DND-41 (cell line): ENCODE results near the gene JPH3.
"Not testable (repeated sequence)": the region's sequence is repeated elsewhere in the genome, so short reads cannot be mapped to it uniquely, and the experiment has no call there.

ENCODE experiments used
- ATAC-seq: fragments of 200-7000 bp; cut with Tn5 transposase; 3 replicates; pipeline ENCODE4 v1.9.1; 2021; ENCODE audit warnings: low read depth; ENCODE audit not compliant: insufficient read depth
- DNase-seq: peaks from one replicate; pipeline ENCODE4 v3.0.0-alpha.2; 2020
- H2AFZ ChIP-seq: 2 replicates; pipeline ENCODE4 v1.6.0; 2012; ENCODE audit warnings: low read depth, low read length
- H3K27ac ChIP-seq: 2 replicates; pipeline ENCODE4 v1.5.1; 2012; ENCODE audit warnings: low read length, inconsistent platforms
- H3K27me3 ChIP-seq: fragments of 200-600 bp; sonication (generic); 2 replicates; pipeline ENCODE4 v1.6.0; 2012; ENCODE audit warnings: low read length, mild to moderate bottlenecking, inconsistent platforms; ENCODE audit not compliant: insufficient read depth, poor library complexity
- H3K36me3 ChIP-seq: 2 replicates; pipeline ENCODE4 v1.5.1; 2012; ENCODE audit warnings: low read length, inconsistent platforms; ENCODE audit not compliant: insufficient read depth
- H3K4me1 ChIP-seq: 2 replicates; pipeline ENCODE4 v1.5.1; 2012; ENCODE audit warnings: mild to moderate bottlenecking, low read length; ENCODE audit not compliant: insufficient read depth
- H3K4me2 ChIP-seq: 2 replicates; pipeline ENCODE4 v1.6.0; 2012; ENCODE audit warnings: mild to moderate bottlenecking, moderate library complexity, low read length, inconsistent platforms; ENCODE audit not compliant: insufficient read depth
- H3K4me3 ChIP-seq, 2 experiments: fragments of 200-600 bp in 1 of 2; shearing (Covaris generic) in 1 of 2; 2 replicates each; pipeline ENCODE4 v1.5.1; 2012 to 2016; ENCODE audit warnings: inconsistent platforms in 2 of 2, low read length in 2 of 2, mild to moderate bottlenecking in 2 of 2, low read depth in 1 of 2, moderate library complexity in 1 of 2
- H3K79me2 ChIP-seq: 2 replicates; pipeline ENCODE4 v1.6.0; 2012; ENCODE audit warnings: low read length, inconsistent platforms; ENCODE audit not compliant: insufficient read depth
- H3K9ac ChIP-seq: 2 replicates; pipeline ENCODE4 v1.6.0; 2012; ENCODE audit warnings: low read depth, mild to moderate bottlenecking, inconsistent platforms, low read length, moderate library complexity
- H3K9me3 ChIP-seq: 2 replicates; pipeline ENCODE4 v1.5.1; 2012; ENCODE audit warnings: low read length, moderate library complexity, mild to moderate bottlenecking, inconsistent platforms; ENCODE audit not compliant: insufficient read depth, severe bottlenecking
- H4K20me1 ChIP-seq: 2 replicates; pipeline ENCODE4 v1.6.0; 2012; ENCODE audit warnings: low read length; ENCODE audit not compliant: insufficient read depth
- EZH2 ChIP-seq: IDR thresholded peaks from 3 replicates; pipeline ENCODE4 v1.6.1; 2012; ENCODE audit warnings: borderline replicate concordance, low read depth, mild to moderate bottlenecking, moderate library complexity, low read length, inconsistent platforms; ENCODE audit not compliant: severe bottlenecking
- TF ChIP-seq, protein P1 (sequence below): IDR thresholded peaks from 2 replicates; pipeline ENCODE4 v1.5.1; 2012; ENCODE audit warnings: borderline replicate concordance, low read length, moderate library complexity, mild to moderate bottlenecking; ENCODE audit not compliant: poor library complexity, severe bottlenecking; ENCODE audit errors: extremely low read depth

The JPH3 gene

DNA sequence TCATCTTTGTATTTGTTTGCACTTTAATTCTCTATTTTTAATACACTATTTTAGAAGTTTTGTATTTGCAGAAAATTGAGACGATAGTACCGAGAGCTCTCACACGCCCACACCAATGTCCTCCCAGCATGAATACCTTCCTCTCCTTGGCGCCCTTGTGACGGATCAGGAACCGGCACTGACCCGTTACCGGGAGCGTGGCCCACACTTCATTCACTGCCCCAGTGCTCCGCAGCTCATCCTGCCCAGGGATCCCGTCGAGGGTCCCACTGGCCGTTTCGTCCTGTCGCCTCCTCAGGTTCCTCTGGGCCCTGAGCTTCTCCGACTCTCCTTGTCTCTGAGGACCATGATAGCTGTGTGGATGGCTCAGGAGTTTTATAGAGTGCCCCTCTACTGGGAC is 112.9 kb downstream of the JPH3 start:
- H3K9ac ChIP-seq: no peak overlapping the region
- no peak overlapping the region for H3K4me2 ChIP-seq
- ATAC-seq (no peak), DNase-seq (no peak)
- H3K27me3 ChIP-seq: no peaks in the 10 kb centered on the region
- no peak overlapping the region for H3K27ac ChIP-seq
- no peak overlapping the region for H2AFZ ChIP-seq
- peaks cover 28% of the 10 kb centered on the region for H4K20me1 ChIP-seq
- H3K9me3 ChIP-seq: no peaks in the 10 kb centered on the region
- TF ChIP-seq, protein P1, sequence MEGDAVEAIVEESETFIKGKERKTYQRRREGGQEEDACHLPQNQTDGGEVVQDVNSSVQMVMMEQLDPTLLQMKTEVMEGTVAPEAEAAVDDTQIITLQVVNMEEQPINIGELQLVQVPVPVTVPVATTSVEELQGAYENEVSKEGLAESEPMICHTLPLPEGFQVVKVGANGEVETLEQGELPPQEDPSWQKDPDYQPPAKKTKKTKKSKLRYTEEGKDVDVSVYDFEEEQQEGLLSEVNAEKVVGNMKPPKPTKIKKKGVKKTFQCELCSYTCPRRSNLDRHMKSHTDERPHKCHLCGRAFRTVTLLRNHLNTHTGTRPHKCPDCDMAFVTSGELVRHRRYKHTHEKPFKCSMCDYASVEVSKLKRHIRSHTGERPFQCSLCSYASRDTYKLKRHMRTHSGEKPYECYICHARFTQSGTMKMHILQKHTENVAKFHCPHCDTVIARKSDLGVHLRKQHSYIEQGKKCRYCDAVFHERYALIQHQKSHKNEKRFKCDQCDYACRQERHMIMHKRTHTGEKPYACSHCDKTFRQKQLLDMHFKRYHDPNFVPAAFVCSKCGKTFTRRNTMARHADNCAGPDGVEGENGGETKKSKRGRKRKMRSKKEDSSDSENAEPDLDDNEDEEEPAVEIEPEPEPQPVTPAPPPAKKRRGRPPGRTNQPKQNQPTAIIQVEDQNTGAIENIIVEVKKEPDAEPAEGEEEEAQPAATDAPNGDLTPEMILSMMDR: no peak
- no peak for TF ChIP-seq EZH2
- peaks cover 88% of the 10 kb centered on the region for H3K36me3 ChIP-seq
- H3K4me1 ChIP-seq: no peaks in the 10 kb centered on the region
- peaks cover 3% of the 10 kb centered on the region; the same call in 1 of the 2 replicates for H3K79me2 ChIP-seq
- no peak overlapping the region for H3K4me3 ChIP-seq

DNA sequence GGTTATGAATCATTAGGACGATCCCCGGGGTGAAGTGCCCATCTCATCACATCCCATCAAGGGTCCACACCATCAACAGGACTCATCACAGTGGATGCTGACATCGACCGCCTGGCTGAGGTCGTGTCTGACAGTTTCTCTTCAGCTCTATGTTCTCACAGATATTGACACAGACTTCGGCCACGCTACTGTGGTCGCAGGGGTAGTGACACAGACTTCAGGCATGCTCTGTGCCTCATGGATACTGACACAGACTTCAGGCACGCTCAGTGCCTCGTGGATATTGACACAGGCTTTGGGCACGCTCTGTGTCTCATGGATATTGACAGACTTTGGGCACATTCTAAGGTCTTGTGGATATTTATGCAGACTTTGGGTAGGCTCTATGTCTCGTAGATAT is 113.3 kb downstream of the JPH3 start:
- H3K4me3 ChIP-seq: no peak overlapping the region
- H3K9ac ChIP-seq: no peak overlapping the region
- H3K27ac ChIP-seq: no peak overlapping the region
- peaks cover 88% of the 10 kb centered on the region for H3K36me3 ChIP-seq
- H3K9me3 ChIP-seq: no peaks in the 10 kb centered on the region
- no peaks in the 10 kb centered on the region for H3K4me1 ChIP-seq
- DNase-seq (no peak), ATAC-seq (no peak)
- H3K4me2 ChIP-seq: no peak overlapping the region
- H4K20me1 ChIP-seq: peaks cover 33% of the 10 kb centered on the region
- H3K79me2 ChIP-seq: peaks cover 6% of the 10 kb centered on the region; the same call in 1 of the 2 replicates
- TF ChIP-seq EZH2: no peak
- TF ChIP-seq, protein P1: no peak
- H2AFZ ChIP-seq: no peak overlapping the region
- no peaks in the 10 kb centered on the region for H3K27me3 ChIP-seq

DNA sequence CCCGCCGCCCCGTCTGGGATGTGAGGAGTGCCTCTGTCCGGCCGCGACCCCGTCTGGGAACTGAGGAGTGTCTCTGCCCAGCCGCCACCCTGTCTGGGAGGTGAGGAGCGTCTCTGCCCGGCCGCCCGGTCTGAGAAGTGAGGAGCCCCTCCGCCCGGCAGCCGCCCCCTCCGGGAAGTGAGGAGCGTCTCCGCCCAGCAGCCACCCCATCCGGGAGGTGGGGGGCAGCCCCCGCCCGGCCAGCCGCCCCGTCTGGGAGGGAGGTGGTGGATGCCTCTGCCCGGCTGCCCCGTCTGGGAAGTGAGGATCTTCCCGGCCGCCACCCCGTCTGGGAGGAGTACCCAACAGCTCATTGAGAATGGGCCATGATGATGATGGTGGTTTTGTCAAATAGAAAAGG is 116.5 kb downstream of the JPH3 start:
- peaks cover 88% of the 10 kb centered on the region for H3K36me3 ChIP-seq

DNA sequence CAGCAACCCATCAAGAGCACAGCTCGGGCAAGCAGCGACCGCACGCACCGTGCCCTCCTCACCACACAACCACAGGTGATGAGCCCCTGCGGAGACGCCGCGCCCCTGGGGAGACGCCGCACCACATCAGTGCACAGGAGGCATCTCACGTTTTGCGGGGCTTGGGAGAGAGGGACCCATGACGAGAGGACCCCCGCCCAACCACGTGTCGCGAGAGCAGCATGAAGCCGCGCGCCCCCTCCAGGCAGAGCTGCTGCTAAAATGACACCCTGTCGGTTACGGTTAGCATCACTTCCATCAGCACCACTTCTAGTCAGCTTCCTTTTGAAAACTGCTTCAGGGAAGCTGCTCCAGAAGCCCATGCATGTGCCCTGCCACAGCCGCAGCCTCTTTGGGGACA is 118.1 kb downstream of the JPH3 start:
- H3K4me2 ChIP-seq: no peak overlapping the region
- H3K27me3 ChIP-seq: no peaks in the 10 kb centered on the region
- H3K27ac ChIP-seq: no peak overlapping the region
- H3K79me2 ChIP-seq: peaks cover 30% of the 10 kb centered on the region
- H2AFZ ChIP-seq: no peak overlapping the region
- H3K9me3 ChIP-seq: no peaks in the 10 kb centered on the region
- no peak overlapping the region for H3K9ac ChIP-seq
- TF ChIP-seq EZH2: no peak
- TF ChIP-seq, protein P1: no peak
- peaks cover 42% of the 10 kb centered on the region; the same call in 1 of the 2 replicates for H4K20me1 ChIP-seq
- H3K4me3 ChIP-seq: no peak overlapping the region
- no peak for DNase-seq
- ATAC-seq: no peak
- H3K36me3 ChIP-seq: peaks cover 83% of the 10 kb centered on the region
- H3K4me1 ChIP-seq: no peaks in the 10 kb centered on the region

More for the DNA sequence above, 116.5 kb downstream of the JPH3 start:
- peaks cover 26% of the 10 kb centered on the region for H3K79me2 ChIP-seq
- not testable (repeated sequence) for H3K27ac ChIP-seq, ATAC-seq, H3K4me3 ChIP-seq, DNase-seq, H3K9me3 ChIP-seq, H3K4me2 ChIP-seq, H3K4me1 ChIP-seq, H3K9ac ChIP-seq, H2AFZ ChIP-seq, H3K27me3 ChIP-seq
- H4K20me1 ChIP-seq: peaks cover 46% of the 10 kb centered on the region
